ENCODE measurements around the gene TMEM202. TPM values are rescaled to one million over a fixed set of nuclear protein-coding genes. Genes with fewer than 3 reads are reported as not detected.
A peak's percentile ranks its signal among the peaks of the same experiment; 100 is the strongest.

Gene TMEM202
- total and polyA plus RNA-seq, 2 of the 4 experiments (the other 2 are of a cell fraction), result not detected

GRCh38 chr15:72353266-72353665, 44.8 kb upstream of the TMEM202 start:
- H3K4me1 ChIP-seq (ENCODE audit: control insufficient read depth, insufficient read depth, low read length), result peaks cover 10% of the 10 kb centered on the region
- H3K56ac ChIP-seq (ENCODE audit: extremely low read depth, insufficient read depth, low read length), result no peak overlapping the region
- no TSS peak for BruUV-seq (replicated peaks)
- H3K9ac ChIP-seq (ENCODE audit: low read depth, low read length), result no peak overlapping the region
- H4K8ac ChIP-seq (ENCODE audit: low read depth in 2 of 2, low read length in 2 of 2), result no peak overlapping the region
- no peak overlapping the region for H3K4me3 ChIP-seq (ENCODE audit: insufficient read depth, low read depth, low read length)
- no peak overlapping the region for H2AFZ ChIP-seq (replicated peaks; ENCODE audit: low read length, poor library complexity)
- no peak overlapping the region for H4K91ac ChIP-seq (ENCODE audit: insufficient read depth, low read depth, low read length)
- H3K27me3 ChIP-seq (ENCODE audit: control insufficient read depth, insufficient read depth, low read length), result no peaks in the 10 kb centered on the region
- 0 out of 2 replicates have a peak overlapping the region, but pooled peaks have one; percentile 34 for H3K14ac ChIP-seq (replicated peaks; ENCODE audit: low read depth, low read length)
- ATAC-seq (ENCODE audit: low read depth) (peak; percentile 95), DNase-seq (peak; percentile 58)
- peak overlapping the region; percentile 22; the same call in 1 of the 2 replicates for H3K4ac ChIP-seq (ENCODE audit: low read depth, low read length)
- H3K9me3 ChIP-seq (ENCODE audit: control insufficient read depth, insufficient read depth, low read length), result no peaks in the 10 kb centered on the region
- H2BK20ac ChIP-seq (ENCODE audit: low read depth, low read length), result peak overlapping the region; percentile 24; the same call in 1 of the 2 replicates
- 0 out of 2 replicates have a peak overlapping the region, but pooled peaks have one; percentile 25 for H2BK120ac ChIP-seq (ENCODE audit: low read depth, low read length)
- POLR2A ChIA-PET (ENCODE audit: unreplicated experiment), result no interaction called here
- 0 out of 3 replicates have a peak overlapping the region, but pooled peaks have one; percentile 15 for H2BK15ac ChIP-seq (ENCODE audit: low read depth, low read length)
- dilution Hi-C loops (cut with HindIII; ENCODE audit: low sequenced_read_pairs, unreplicated experiment), result no loop called here
- H3K18ac ChIP-seq (ENCODE audit: low read depth, low read length), result 0 out of 2 replicates have a peak overlapping the region, but pooled peaks have one; percentile 11
- H4K20me1 ChIP-seq (ENCODE audit: insufficient read depth, low read length), result peaks cover 33% of the 10 kb centered on the region; the same call in 1 of the 2 replicates
- no peak overlapping the region for H3K23ac ChIP-seq (ENCODE audit: low read depth, low read length)
- H3K9me1 ChIP-seq (ENCODE audit: insufficient read depth, low read length), result peaks cover 20% of the 10 kb centered on the region
- H3K79me1 ChIP-seq (ENCODE audit: low read depth in 1 of 2, low read length in 2 of 2), result peaks cover 9 to 38% of the 10 kb centered on the region in 2 experiments
- H3K36me3 ChIP-seq (ENCODE audit: control insufficient read depth, insufficient read depth, low read length), result peaks cover 51% of the 10 kb centered on the region
- CTCF ChIA-PET, result no interaction called here
- WGBS, 2 experiments (ENCODE audit: extremely low coverage in 2 of 2, insufficient read length in 1 of 2), result no CpG with 5 or more reads among the region's 2 CpGs
- TF ChIP-seq BHLHE40 (IDR thresholded peaks at IDR 0.05; ENCODE audit: low read depth, low read length) (no peak), FOS (IDR thresholded peaks at IDR 0.05; ENCODE audit: low read depth, low read length) (peak; percentile 7; the same call in 1 of the 2 replicates), MAZ (IDR thresholded peaks at IDR 0.05; ENCODE audit: borderline replicate concordance, low read depth, low read length) (no peak), MAFK (IDR thresholded peaks at IDR 0.05; ENCODE audit: low read depth, low read length) (peak; percentile 45; the same call in 1 of the 2 replicates)
- H4K5ac ChIP-seq (ENCODE audit: low read depth, low read length), result no peak overlapping the region
- H3K4me2 ChIP-seq (ENCODE audit: low read depth, low read length), result no peak overlapping the region; the same call in 1 of the 2 replicates
- in situ Hi-C loops (cut with MboI; ENCODE audit: low sequenced_read_pairs), result no loop called here
- no peak overlapping the region for H2BK5ac ChIP-seq (ENCODE audit: low read depth, low read length, poor library complexity, severe bottlenecking)
- no peak overlapping the region for H2AK9ac ChIP-seq (replicated peaks; ENCODE audit: low read depth, low read length, poor library complexity)
- no peak overlapping the region for H2AK5ac ChIP-seq (ENCODE audit: low read depth, low read length)
- H3K27ac ChIP-seq (ENCODE audit: insufficient read depth, low read length), result no peak overlapping the region
- intact Hi-C loops (cut with micrococcal nuclease), result no loop called here
